GM04503 (cell line): ENCODE results near the gene ERG28.
"Not testable (repeated sequence)": the region's sequence is repeated elsewhere in the genome, so short reads cannot be mapped to it uniquely, and the experiment has no call there.

Experiments
- DNase-seq: peaks from one replicate; pipeline ENCODE4 v3.0.0-alpha.2; 2012; ENCODE audit warnings: low read depth

Gene ERG28

GRCh38 chr14:75625034-75625433 is 35.6 kb downstream of the ERG28 start:
- no peak for DNase-seq

DNA sequence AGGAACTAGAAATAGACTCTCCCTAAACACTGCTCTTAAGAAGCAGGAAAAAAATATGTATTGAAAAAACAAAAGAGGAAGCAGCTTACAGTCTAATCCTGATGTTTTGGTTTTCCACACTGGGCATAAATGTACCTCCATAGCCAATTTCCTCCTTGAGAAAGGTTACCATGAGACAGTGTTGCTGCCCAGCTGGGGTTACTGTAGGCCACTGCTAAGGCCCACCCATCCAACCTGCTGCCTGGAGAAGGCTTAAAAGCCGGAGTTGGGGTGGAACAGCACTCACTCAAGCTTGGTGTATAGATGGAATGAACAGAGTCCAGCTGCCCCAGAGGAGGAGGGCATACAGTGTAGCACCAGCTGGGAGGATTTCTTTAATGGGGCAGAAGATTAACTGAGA is 41.1 kb downstream of the ERG28 start:
- no peak for DNase-seq

DNA sequence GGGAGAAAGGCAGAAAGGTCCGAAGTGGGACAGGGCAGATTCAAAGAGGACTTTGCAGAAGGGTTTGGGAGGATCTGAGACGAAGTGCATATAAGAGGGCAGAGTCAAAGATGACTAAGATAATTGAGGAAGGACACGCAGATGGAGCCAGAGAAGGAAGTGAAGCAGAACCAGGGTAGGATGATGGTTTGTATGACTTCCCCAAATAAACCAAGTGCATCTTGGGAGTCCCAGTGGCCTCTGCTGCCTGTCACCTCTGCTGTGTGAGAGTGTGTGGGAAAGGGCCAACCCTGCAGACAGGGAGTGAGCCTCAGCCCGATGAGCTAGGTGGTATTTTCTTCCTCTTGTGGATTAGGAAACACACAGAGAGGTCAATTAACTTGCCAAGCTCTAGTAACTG is 45.5 kb downstream of the ERG28 start:
- no peak for DNase-seq

DNA sequence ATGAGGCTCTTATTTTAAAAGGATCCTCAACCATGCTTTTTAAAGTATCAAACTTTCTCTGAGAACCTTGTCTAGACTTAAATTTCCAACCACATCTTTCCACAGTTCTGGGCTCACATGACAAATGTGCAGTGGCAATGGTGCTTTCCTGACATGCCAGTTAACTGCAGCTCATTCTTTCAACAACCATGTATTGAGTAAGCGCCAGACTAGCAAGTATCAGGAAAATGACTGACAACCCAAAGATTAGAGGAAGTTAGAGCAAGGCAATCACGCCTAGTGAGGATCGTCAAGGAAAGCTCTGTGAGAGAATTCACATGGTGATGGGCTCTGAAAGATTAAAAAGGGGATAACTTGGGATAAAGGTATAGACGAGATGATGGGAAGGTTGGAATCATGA is 46.5 kb downstream of the ERG28 start:
- no peak for DNase-seq

GRCh38 chr14:75612157-75612556 is 48.5 kb downstream of the ERG28 start:
- DNase-seq: no peak

- no peak for DNase-seq
Measured at GRCh38 chr14:75610834-75611233, 49.8 kb downstream of the ERG28 start.

- no peak for DNase-seq
Measured at GRCh38 chr14:75609606-75610475, 50.8 kb downstream of the ERG28 start.

GRCh38 chr14:75609116-75609515 is 51.6 kb downstream of the ERG28 start:
- DNase-seq: no peak

DNA sequence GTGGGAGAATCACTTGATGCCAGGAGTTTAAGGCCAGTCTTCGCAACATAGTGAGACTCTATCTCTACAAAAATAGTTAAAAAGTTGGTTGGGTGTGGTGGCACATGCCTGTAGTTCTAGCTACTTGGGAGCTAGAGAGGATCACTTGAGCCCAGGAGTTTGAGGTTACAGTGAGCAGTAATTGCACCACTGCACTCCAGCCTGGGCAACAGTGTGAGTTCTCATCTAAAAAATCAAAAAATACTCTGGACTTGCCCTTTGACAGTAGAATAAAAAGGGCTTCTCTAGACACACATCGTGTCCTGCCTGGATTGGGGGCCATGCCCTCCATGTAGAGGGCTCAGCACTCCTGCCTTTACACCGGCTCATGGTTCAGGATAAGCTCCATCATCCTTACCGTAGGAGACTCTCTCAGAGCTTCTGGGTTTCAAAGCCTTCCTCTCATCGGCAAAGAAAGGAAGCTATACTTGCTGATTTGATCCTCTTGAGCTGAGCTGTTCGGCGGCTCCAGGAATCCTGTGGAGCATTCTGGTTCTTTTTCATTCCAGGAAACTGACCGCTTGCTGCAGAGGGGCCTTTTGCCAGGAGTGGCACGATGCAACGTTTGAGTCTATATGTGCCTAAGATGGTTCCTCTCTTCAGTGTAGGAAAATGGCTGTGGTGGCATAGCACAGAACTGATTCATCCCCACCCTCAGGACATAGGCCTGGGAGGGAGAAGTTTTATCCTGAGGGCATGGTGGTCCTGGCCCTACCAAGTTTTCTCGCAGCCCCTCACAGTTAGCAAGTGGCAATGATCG is 52.6 kb downstream of the ERG28 start:
- DNase-seq: no peak

GRCh38 chr14:75607044-75607443 is 53.6 kb downstream of the ERG28 start:
- no peak for DNase-seq

DNA sequence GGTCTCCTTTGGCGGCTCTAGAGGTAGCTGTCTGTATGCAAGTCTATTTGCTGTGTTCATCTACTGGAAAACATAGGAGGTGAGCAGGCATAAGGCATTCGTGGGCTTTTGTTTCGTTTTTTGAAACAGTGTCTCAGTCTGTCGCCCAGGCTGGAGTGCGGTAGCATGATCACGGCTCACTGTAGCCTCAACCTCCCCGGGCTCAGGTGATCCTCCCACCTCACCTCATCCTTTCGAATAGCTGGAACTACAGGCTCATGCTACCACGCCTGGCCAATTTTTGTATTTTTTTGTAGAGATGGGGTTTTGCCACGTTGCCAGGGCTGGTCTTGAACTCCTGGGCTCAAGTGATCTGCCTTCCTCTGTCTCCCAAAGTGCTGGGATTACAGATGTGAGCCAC is 54.8 kb downstream of the ERG28 start:
- DNase-seq: no peak

GRCh38 chr14:75604979-75605851 is 55.5 kb downstream of the ERG28 start:
- DNase-seq: no peak

- no peak for DNase-seq
Measured at GRCh38 chr14:75602503-75602902, 58.2 kb downstream of the ERG28 start.

GRCh38 chr14:75601061-75601460 is 59.6 kb downstream of the ERG28 start:
- DNase-seq: not testable (repeated sequence)

- not testable (repeated sequence) for DNase-seq
Measured at GRCh38 chr14:75600100-75600499, 60.6 kb downstream of the ERG28 start.
